Fibroblast of villous mesenchyme (primary cell): ENCODE measurements around the gene NKAIN2. TPM values are rescaled to one million over a fixed set of nuclear protein-coding genes. Genes with fewer than 3 reads are reported as not detected.

Experiments
- DNase-seq: peaks from one replicate; pipeline ENCODE4 v3.0.0-alpha.2; 2010; ENCODE audit warnings: low read depth
- H3K4me3 ChIP-seq: 2 replicates; pipeline ENCODE4 v1.5.1; 2011; ENCODE audit warnings: low read depth, mild to moderate bottlenecking, low read length
- total RNA-seq: library from RNA; depleted of rRNA; stranded (reverse); fragments of >200 nt; gene quantifications from 2 replicates; pipeline ENCODE4 v1.2.3, GENCODE V29; 2012
- TF ChIP-seq, protein P1 (sequence below): IDR thresholded peaks from 2 replicates; pipeline ENCODE4 v1.5.1; 2012; ENCODE audit warnings: low read depth, mild to moderate bottlenecking, low read length; ENCODE audit not compliant: insufficient read depth

Gene NKAIN2
- total RNA-seq, 1 donor, result not detected

DNA sequence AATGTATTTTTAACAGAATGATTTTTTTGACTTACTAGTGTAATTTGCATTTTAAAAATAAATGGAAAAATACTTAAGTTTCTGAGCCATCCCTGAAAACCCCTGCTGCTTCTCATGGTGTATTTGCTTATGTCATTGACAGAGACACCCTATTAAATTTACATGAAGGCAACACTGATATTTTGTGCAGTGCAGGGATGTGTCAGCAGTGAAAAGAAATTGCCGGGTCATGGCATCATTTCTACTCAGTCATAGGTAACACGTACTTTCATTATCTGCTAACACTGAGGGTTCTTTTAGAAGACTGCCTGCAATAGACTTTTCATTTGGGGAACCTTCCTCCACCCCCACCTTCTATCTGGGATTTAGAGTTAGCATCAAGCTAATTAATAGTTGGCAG is 1021.9 kb downstream of the NKAIN2 start:
- no peak overlapping the region for H3K4me3 ChIP-seq
- no peak for DNase-seq
- TF ChIP-seq, protein P1, sequence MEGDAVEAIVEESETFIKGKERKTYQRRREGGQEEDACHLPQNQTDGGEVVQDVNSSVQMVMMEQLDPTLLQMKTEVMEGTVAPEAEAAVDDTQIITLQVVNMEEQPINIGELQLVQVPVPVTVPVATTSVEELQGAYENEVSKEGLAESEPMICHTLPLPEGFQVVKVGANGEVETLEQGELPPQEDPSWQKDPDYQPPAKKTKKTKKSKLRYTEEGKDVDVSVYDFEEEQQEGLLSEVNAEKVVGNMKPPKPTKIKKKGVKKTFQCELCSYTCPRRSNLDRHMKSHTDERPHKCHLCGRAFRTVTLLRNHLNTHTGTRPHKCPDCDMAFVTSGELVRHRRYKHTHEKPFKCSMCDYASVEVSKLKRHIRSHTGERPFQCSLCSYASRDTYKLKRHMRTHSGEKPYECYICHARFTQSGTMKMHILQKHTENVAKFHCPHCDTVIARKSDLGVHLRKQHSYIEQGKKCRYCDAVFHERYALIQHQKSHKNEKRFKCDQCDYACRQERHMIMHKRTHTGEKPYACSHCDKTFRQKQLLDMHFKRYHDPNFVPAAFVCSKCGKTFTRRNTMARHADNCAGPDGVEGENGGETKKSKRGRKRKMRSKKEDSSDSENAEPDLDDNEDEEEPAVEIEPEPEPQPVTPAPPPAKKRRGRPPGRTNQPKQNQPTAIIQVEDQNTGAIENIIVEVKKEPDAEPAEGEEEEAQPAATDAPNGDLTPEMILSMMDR, result no peak

DNA sequence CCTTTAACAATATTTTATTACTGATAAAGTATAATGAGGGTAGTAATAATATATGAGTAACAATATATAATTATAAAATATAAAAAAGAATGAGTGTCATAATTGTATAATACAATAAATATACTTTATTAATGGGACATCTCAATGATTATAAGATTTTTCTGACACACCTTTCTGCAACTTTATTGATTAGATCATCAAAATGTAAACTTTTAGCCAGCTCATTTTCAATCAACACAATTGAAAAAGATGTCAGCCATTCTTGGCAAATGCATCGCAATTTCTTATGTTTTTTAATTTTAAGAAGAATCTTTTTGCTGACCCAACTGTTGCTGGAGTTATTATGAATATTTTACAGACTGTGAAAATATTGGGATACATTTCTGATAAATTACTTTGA is 1026.2 kb downstream of the NKAIN2 start:
- no peak for DNase-seq
- TF ChIP-seq, protein P1, result no peak
- H3K4me3 ChIP-seq, result no peak overlapping the region

DNA sequence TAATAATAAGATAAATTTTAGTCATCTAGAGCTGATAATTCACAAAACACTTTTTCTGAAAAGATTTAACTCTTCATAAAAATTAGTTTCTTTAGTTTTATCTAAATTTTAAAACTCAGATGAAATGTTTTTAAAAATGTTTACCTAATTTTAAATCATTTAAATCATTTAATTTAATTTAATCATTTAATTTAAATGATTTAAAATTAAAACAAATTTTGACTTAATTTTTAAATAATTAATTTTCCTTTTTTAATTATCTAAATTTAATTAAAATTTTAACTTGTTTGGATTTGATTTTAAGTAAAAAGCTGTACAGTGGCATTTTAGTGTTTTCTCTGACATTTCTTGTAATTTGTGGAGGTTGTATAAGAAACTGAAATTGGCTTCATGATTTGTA is 1026.8 kb downstream of the NKAIN2 start:
- H3K4me3 ChIP-seq, result no peak overlapping the region
- DNase-seq, result no peak
- TF ChIP-seq, protein P1, result no peak

DNA sequence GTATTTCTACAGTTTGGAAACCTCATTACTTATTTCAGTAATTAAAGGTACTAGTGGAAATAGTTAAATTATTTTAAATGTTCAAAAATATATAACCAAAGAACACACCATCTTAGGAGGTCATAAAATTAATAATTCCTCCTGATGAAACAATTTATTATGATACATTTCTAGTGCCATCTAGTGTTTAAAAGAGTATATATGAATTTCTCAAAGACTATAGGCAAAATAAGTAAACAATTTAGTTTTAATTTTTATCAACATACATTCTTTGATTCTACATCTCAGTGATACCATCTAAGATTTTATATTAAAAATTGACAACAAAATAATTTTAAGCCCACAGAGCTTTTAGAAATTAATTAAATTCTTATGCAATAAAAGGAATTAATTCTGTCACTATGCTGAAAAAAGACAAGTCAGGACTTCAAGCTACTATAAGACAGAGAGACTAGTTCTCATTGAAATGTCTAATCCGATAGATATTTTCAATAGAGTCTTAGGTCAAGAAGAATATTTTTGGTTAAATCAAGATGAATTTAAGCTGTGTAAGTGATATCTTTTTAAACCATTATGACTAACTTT is 1050.8 kb downstream of the NKAIN2 start:
- DNase-seq, result no peak
- TF ChIP-seq, protein P1, result peak; percentile 1

DNA sequence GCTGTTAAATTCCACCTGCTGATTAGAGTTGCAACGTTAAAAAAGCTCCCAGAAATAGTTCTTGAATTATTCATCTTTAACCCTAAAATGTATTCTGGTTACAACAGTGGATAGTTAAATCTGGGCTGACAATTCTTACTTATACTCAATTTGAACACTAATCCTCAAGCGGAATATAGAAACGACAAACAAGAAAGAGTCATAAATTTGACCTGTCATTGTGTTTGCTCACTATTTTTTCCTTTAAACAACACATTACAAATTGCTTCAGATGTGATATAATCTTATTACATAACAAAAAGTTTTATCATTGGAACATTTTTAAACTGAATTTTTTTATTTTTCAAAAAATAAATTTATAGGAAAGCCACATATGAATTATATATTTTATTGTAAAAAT is 1054.1 kb downstream of the NKAIN2 start:
- TF ChIP-seq, protein P1, result no peak
- DNase-seq, result no peak
- H3K4me3 ChIP-seq, result no peak overlapping the region

More for the DNA sequence above, 1050.8 kb downstream of the NKAIN2 start:
- no peak overlapping the region for H3K4me3 ChIP-seq

DNA sequence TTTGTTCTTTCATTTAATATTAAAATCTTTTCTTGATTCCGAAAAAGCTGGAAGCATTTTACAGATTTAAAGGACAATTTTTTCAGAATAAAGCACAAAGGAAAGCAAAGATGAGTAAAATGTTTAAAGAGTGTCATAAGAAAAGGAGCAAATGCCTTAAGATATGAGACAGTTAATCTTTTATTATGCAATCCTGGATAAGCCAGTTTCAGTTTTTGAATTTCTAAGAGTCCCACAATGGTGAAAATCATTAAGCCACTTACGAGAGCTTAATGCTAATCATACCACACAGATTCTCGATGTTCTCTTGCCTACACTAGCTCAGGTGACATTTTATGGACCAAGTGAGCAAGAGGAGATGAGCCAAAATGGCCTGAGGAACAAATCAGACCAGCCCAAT is 1054.9 kb downstream of the NKAIN2 start:
- no peak overlapping the region for H3K4me3 ChIP-seq
- TF ChIP-seq, protein P1, result no peak
- no peak for DNase-seq

DNA sequence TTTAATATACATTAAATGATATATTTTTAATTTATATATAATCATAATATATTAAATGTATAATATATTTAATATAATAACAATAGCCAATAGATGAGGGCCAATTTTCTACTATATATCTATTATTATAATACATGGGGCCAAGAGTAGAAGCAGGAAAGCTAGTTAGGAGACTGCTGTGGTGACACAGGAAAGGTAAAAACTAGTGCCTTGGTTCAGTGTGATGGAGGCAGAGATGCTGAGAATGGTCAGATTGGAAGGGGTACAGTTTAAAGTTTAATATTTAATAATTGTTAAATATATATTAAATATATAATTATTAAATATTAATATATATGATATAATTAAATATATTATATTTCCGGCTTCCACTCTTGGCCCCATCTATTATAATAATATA is 1055.7 kb downstream of the NKAIN2 start:
- no peak for DNase-seq
- TF ChIP-seq, protein P1, result no peak
- H3K4me3 ChIP-seq, result no peak overlapping the region
